ENCODE results near the gene CKAP2.
"Not testable (repeated sequence)": the region's sequence is repeated elsewhere in the genome, so short reads cannot be mapped to it uniquely, and the experiment has no call there.

CKAP2 gene, protein sequence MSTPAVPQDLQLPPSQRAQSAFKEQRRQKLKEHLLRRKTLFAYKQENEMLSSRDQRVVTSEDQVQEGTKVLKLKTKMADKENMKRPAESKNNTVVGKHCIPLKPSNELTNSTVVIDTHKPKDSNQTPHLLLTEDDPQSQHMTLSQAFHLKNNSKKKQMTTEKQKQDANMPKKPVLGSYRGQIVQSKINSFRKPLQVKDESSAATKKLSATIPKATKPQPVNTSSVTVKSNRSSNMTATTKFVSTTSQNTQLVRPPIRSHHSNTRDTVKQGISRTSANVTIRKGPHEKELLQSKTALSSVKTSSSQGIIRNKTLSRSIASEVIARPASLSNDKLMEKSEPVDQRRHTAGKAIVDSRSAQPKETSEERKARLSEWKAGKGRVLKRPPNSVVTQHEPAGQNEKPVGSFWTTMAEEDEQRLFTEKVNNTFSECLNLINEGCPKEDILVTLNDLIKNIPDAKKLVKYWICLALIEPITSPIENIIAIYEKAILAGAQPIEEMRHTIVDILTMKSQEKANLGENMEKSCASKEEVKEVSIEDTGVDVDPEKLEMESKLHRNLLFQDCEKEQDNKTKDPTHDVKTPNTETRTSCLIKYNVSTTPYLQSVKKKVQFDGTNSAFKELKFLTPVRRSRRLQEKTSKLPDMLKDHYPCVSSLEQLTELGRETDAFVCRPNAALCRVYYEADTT

DNA sequence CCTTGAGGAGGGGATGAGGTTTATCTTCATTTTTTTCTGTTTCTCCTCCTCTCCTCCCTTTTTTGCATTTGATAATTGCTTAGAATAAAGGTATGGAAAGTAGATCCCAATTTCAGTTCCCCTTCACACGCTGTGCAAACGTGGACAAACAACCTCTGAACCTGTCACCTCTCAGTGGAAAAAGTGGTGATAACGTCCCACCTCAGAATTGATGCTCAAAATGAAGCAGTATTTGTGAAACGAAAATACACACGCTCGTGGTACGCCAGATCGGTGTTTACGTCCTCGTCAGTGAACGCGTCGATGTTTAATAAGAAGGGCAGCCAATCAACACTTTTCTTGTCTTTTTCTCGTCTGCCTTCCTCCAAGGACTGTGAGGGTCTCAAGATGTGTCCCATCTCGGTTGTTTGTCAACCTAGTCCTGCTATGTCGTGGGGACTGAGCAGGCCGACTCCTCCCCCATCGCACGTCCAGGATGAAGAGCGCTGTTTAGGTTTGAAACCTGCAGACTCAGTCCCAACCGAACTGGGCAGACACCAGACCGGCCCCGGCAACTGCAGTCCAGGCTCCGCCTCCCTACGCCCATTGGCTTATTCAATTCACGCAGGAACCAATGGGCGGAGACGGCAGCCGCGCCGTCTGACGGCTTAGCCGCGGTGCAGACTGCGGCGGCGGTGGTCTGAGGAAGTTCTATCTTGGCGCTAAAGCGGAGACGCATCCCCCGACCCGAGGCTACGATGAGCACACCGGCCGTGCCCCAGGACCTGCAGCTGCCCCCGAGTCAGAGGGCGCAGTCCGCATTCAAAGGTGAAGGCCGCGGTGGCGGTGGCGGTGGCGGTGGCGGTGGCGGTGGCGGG lies at the start of gene CKAP2:
Gene CKAP2, plus strand, starts transcription at position 659 of the 857 bp plus-strand sequence. Its CDS starts 79 bp downstream, at position 738.
- DNase-seq: peak; percentile 91

DNA sequence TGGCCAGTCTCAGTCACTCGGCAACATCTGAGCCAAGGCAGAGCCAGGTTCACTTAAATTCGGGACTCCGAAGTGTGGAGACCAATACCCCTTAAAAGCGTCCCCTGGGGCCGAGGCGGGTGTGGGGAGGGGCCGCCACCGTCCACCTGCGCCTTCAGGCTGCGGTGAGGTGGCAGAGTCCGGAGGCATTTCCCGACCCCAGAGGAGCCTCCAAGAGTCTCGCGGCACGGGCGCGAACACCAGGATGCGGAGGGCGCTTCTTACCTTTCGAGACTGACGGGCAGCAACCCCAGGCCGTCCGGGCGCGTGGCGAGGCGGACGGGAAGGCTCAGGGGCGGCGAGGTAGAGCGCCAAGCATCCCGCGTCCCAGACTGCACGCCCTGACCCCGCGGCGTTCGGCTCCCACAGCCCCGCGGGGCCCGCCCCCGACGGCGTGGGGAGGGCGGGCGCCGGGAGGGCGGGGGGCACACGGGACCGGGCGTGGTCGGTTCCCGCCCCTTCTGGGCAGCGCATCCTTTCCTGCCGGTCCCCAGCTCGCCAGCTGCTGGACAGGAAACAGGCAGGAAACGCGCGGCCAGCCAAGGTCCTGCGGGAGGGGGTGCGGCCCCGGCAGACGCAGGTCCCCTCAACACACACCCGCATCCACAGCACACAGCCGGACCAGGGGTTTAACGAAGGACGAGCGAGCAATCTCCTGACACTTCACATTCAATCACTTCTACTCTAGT lies 49.3 kb upstream of the CKAP2 start, which contains the start of gene THSD1:
Gene THSD1, minus strand, starts transcription at position 406 of the 728 bp plus-strand sequence. CDS start 3,572 bp downstream, outside the sequence.
- DNase-seq: peak; percentile 15

DNA sequence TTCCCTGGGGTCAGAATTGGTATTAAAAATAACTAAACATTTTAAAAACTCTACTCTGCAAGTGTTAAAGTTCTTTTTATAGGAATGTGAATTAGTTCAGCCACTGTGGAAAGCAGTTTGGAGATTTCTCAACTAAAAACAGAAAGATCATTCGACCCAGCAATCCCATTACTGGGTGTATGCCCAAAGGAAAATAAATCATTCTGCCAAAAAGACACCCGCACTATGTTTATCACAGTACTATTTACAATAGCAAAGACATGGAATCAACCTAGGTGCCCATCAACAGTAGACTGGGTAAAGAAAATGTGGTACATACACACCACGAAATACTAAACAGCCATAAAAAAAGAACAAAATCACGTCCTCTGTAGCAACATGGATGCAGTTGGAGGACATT lies 48.6 kb upstream of the CKAP2 start:
- DNase-seq: no peak

DNA sequence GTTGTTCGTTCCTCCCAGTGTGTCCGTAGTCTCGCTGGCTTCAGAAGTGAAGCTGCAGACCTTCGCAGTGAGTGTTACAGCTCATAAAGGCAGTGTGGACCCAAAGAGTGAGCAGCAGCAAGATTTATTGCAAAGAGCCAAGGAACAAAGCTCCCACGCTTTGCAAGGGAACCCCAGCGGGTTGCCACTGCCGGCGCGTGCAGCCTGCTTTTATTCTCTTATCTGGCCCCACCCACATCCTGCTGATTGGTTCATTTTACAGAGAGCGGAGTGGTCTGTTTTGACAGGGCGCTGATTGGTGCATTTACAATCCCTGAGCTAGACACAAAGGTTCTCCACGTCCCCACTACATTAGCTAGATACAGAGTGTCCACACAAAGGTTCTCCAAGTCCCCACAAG lies 47.8 kb upstream of the CKAP2 start:
- DNase-seq: not testable (repeated sequence)

DNA sequence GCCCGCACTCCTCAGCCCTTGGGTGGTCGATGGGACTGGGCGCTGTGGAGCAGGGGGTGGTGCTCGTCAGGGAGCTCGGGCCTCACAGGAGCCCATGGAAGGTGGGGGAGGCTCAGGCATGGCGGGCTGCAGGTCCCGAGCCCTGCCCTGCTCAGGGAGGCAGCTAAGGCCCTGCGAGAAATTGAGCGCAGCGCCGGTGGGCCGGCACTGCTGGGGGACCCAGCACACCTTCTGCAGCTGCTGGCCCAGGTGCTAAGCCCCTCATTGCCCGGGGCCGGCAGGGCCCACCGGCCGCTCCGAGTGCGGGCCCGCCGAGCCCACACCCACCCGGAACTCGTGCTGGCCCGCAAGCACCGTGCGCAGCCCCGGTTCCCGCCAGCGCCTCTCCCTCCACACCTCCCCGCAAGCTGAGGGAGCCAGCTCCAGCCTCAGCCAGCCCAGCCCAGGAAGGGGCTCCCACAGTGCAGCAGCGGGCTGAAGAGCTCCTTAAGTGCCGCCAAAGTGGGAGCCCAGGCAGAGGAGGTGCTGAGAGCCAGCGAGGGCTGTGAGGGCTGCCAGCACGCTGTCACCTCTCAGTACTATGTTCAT lies 47.1 kb upstream of the CKAP2 start:
- not testable (repeated sequence) for DNase-seq

DNA sequence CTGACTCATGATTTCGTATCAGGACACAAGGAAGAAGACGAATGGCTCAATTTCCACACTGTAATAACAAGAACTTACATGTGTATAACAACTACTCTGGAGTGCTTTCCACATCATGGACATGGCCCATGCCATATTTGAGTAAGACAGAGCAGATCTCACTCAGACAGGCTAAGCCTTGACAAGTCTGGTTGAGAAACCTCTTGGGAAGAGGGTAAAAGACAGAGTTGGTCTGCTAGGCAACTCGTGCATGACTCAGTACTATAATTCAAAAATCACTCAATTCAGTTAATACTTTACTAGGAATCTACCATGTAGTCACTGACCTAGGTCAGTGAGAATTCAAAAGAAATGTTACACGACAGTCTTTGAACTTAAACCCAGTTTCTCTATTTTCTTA lies 43.6 kb upstream of the CKAP2 start:
- no peak for DNase-seq

DNA sequence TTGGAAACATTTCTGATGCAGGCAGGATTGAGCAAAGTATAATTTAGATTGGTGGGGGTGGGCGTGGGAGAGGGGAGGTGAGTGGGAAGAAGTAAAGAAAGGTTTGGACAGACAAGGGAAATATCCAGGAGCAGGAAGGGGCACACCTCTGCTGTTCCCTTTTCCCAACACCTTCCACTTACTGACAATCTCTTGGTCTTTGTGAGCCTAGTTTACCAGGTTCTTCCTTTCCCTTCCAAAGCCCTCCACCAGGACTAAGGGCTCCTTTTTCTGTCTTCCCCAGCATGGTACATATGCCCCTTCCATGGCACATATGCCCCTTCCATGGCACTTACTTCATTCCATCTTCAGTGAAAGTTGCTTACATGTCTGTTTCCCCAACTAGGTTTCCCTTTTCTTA lies 43.1 kb upstream of the CKAP2 start:
- DNase-seq: no peak

DNA sequence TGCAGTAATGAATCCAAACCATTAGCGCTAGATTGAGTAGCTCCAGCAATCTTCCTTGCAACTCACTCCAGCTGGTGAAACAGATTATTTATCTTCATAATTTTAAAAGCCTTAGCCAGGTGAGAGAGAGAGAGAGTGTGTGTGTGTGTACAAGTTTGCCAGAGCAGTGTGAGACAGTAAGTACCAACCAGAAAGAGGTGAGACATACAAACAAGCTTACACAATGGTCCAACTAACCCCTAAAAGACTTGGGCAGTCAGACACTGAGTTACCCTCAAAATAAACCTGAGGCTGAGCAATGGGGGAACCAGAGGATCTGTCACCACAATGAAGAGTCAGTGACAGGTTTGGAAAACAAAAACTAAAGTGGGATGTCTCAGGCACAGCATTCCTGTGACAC lies 41.2 kb upstream of the CKAP2 start:
- no peak for DNase-seq

DNA sequence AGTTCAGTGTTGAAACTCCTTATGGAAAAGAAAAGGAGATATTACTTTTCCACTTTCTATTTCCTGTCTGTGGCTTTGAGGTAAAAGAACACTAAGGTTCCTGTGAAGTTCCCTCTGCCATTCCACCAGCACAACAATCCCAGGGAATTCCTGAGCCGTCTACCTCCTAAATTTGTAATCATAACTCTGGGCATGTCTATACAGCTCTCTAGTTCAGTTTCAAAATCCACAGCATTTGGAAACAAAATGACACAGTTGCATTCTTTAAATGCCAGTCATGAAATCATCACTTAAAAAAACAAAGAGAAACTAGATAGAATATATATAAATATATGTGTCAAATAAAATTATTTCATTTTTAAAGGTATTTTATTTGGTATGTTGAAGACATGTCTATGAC lies 40.3 kb upstream of the CKAP2 start:
- DNase-seq: no peak

DNA sequence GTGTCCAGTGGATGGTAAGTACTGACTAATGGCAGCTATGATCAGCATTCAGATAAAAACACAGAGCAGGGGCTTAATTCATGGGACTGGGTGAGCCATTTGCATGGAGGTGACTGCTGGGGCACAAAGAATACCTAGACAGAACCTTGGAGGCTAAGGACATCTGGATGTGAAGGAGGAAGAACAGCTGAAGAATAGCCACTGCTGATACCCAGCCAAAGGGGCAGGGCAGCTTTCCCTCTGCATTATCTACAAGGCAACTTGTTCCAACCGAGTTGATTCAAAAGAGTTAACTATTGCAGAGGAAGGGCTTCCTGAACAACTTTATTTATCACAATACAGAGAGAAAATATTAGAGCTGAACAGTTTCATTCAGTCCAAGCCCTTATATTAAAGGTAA lies 36.2 kb upstream of the CKAP2 start:
- no peak for DNase-seq

DNA sequence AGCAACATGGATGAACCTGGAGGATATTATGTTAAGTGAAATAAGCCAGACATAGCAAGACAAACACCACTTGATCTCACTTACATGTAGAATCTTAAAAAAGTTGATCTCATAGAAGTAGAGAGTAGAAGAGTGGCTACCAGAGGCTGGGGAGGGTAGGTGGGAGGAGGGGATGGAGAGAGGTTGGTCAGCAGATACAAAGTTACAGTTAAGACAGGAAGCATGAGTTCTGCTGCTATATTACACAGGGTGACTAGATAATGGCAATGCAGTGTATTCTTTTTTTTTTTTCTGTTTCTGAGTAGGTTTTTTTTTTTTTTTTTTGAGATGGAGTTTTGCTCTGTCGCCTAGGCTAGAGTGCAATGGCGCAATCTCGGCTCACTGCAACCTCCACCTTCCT lies 34.1 kb upstream of the CKAP2 start:
- DNase-seq: no peak

DNA sequence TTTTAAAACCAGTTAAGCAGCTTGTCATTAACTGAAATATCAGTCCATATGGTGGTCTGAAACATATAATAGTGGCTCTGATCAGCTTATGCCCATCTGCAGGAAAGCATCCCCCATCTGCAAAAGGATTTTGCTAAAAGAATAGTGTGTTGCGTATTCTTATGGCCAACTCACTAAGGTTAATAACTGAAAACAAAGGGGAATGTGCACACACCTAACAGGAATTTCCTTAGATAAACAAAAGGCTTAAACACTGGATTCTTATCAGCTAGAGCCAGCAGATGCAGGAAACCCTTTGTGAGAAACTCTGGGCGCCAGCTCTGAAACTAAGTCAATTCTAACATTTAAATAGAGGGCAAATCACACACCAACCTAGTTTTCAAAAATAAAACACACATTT lies 27.0 kb upstream of the CKAP2 start:
- DNase-seq: no peak

DNA sequence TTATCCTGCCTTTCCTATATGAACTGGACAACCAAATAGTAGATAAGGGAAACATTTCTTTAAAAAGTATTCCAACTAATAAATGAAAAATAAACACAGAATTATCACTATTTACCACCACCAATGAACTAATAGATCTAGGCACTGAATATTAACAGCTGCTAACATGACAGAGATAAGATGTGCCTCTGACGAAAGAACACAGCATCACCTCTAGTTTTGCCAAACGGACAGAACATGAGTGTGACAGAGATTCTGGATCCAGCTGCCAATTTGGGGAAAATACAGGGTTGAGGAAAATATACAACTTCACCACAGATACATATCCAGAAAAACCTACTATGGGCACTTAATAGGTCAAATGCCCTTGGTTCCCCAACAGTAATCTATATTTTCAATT lies 22.8 kb upstream of the CKAP2 start:
- no peak for DNase-seq

DNA sequence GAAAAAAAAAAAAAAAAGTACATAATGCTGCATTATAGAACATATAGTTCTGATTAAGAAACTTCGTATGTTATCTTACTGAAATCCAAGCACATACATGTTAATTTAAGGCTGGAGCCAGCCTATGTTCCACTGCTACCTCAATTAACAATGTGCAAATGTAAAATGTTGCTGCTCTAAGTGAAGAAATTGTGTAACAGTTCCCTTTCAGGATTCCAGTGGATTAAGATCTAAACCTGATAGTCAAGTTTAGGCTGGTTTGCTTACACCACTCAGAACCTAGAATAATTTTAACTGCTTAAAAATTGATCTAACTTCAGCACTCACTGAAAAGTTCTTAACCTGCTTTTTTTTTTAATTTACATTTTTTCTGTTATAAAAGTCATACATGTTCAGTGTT lies 9.0 kb upstream of the CKAP2 start:
- DNase-seq: no peak

DNA sequence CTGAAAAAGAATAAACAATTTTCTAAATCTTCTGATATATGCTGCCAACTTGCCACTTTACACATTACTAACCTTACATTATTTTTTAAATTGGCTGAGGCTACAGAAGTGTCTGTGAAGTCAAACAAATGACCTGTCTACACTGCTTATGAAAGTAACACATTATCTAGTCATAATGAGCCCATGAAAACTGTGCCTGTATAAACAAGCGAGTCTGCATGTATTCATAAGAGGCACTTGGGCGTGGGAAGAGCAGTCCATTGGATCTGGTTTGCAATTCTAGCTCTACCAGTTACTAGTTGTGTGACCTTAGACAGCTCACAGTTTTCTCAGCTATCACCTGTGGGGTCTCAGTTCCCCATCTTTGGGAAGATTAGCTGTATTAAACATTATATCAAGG lies 7.9 kb upstream of the CKAP2 start:
- no peak for DNase-seq

DNA sequence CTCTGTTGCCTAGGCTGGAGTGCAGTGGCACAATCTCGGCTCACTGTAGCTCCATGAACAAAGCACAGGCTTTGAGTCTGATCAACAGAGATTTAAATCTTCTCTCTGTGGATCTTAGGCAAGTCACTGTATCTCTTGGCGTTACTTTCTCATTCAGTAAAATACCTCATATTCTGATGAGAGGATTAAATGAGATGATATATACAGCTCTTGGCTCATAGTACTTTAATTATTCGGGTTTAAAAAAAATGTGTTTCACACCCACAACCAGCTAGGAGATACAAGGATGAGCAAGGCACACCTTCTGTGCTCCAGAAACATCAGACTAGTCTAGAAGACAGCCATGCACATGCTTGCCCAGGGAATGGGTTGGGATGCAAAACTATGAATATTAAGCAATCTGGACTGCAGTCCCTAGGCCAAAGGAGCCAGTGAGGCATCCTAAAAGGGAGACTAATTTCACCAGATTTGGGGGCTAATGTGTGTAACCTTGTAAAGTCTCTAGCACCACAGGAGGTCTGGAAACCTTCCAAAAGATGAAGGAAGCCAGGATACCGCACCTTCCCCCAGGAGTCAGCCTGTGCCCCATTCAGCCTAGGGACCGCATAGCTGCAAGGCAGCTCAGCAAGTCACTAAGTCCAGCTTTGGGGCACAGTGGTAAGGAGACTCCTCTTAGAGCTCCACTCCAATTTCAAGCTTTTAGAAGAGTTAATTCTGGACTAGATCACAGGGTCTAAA lies 7.3 kb upstream of the CKAP2 start:
- DNase-seq: no peak

DNA sequence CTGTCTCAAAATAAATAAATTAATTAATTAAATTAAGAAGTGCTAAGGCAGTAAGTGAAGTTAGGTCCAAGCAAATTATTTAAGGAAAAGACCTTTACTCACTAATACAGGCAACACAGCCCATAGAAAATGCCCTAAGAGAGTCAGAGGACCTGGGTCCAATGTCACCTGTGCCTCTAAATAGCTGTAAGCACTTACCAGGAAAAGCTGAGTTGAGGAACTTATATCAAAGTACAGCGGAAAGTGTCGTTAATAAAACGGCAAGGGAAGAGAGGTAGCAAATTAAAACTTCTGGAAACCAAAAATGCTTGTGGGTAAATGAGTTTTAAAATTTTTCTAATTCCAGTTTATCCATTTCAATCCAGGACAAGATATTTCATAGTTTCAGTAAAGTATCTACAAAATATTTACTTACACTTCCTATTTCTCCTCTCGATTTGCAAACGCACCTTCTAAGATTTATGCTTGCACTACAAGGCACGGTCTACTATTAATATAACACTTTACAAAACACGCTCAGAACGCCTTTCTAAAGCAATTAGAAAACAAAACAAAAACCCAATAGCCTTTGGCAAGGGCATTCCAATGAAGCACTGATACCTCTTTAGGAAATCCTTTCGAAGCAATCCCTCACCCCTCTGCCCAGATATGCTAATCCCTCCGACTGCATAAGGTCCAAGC lies 5.8 kb upstream of the CKAP2 start:
- DNase-seq: no peak

DNA sequence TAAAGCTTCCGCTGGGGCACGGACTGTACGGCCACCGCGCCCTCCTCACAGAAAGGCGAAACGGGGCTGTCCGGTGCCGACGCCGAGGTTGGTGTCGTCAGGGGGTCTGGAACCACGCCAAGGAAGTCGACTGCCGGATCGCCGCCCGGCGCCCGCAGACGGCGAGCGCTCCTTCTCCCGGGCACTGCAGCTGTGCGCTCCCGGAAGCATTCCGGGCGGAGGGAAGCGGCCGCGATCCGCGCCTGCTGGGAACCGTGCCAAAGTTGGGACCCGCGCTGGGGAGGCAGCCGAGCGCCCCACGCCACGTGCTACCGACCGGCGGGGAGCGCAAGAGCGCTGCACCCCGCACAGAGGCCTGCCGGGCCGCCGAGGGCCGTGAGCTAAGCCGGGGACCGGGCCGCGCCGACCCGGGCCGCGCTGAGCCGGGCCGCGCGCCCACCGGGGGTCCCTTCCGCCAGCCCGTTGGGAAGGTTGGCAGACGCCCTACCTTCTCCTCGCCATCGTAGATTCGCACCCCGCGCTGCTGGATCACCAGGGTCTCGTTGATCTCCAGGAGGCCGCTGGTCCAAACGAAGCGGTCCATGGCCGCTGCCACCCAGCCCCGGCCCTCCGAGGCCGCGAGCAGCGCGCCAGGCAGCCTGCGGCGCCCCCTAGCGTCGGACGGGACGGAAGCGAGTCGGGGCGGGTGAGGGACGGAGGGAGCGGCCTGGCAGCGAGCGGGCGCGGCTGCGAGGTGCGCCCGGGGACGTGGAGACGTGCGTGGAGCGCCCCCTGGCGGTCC lies 5.1 kb upstream of the CKAP2 start, which contains the start of gene VPS36:
Gene VPS36, minus strand, starts transcription at position 623 of the 781 bp plus-strand sequence. Its CDS starts 40 bp downstream, at position 583.
- peak; percentile 97 for DNase-seq

DNA sequence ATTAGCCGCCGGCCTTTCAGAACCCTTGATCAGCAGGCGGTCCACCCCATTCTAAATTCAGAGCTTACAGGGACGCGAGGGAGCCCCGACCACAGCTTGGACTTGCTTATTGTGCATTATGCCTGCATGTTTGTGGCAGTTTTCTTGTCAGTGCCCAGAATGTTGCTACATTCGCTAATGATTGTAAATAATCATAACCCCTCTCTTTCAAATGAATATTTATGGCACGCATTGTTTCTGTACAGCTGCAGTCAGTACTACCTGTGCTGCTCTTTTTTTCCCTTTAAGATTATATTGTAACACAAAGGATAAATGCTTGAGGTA lies 4.5 kb upstream of the CKAP2 start:
- DNase-seq: no peak
